ENCODE results near the gene ANGPTL5. TPM values are rescaled to one million over a fixed set of nuclear protein-coding genes. Genes with fewer than 3 reads are reported as not detected.

The ANGPTL5 gene
- total RNA-seq, 2 experiments from 2014 or later, result not detected

- TF ChIP-seq CTCF (IDR thresholded peaks at IDR 0.05), result no peak
- H3K36me3 Mint-ChIP-seq (ENCODE audit: low read depth), result no peaks in the 10 kb centered on the region
- no peaks in the 10 kb centered on the region for H3K4me1 Mint-ChIP-seq (ENCODE audit: low read depth)
- DNase-seq, result no peak
- CTCF ChIA-PET, result interaction anchor here (1.4 to 2.3 kb wide), 2 partner anchors 29 to 47 kb away, joined by 5 to 6 read pairs; no protein-coding TSS in a partner anchor
- intact Hi-C loops (cut with micrococcal nuclease), result no loop called here
- ATAC-seq, result no peak
- H3K9me3 Mint-ChIP-seq, result no peaks in the 10 kb centered on the region
- POLR2A ChIA-PET, result no interaction called here
- H3K27me3 Mint-ChIP-seq, result peaks cover 9% of the 10 kb centered on the region
- H3K27ac Mint-ChIP-seq, result no peak overlapping the region
- no peak overlapping the region for H3K4me3 Mint-ChIP-seq
Observed at GRCh38 chr11:101907815-101908214, 8.5 kb downstream of the ANGPTL5 start.

- intact Hi-C loops (cut with micrococcal nuclease), result no loop called here
- peaks cover 16% of the 10 kb centered on the region for H3K27me3 Mint-ChIP-seq
Observed at GRCh38 chr11:101894505-101894904, 21.8 kb downstream of the ANGPTL5 start.

GRCh38 chr11:101889767-101890166 is 26.6 kb downstream of the ANGPTL5 start:
- no peak for DNase-seq
- H3K4me3 Mint-ChIP-seq, result no peak overlapping the region
- intact Hi-C loops (cut with micrococcal nuclease), result no loop called here
- no peak overlapping the region for H3K27ac Mint-ChIP-seq
- TF ChIP-seq CTCF (IDR thresholded peaks at IDR 0.05), result no peak
- no peak for ATAC-seq
- peaks cover 7% of the 10 kb centered on the region for H3K27me3 Mint-ChIP-seq
- no peaks in the 10 kb centered on the region for H3K36me3 Mint-ChIP-seq (ENCODE audit: low read depth)
- no peaks in the 10 kb centered on the region for H3K4me1 Mint-ChIP-seq (ENCODE audit: low read depth)
- ChIA-PET POLR2A (no interaction called here), CTCF (no interaction called here)
- H3K9me3 Mint-ChIP-seq, result no peaks in the 10 kb centered on the region

More at GRCh38 chr11:101894505-101894904, 21.8 kb downstream of the ANGPTL5 start:
- H3K4me3 Mint-ChIP-seq, result no peak overlapping the region
- H3K9me3 Mint-ChIP-seq, result no peaks in the 10 kb centered on the region
- DNase-seq, result no peak
- H3K36me3 Mint-ChIP-seq (ENCODE audit: low read depth), result no peaks in the 10 kb centered on the region
- no peaks in the 10 kb centered on the region for H3K4me1 Mint-ChIP-seq (ENCODE audit: low read depth)
- ATAC-seq, result no peak
- TF ChIP-seq CTCF (IDR thresholded peaks at IDR 0.05), result no peak
- CTCF ChIA-PET, result no interaction called here
- POLR2A ChIA-PET, result no interaction called here
- H3K27ac Mint-ChIP-seq, result no peak overlapping the region

GRCh38 chr11:101885631-101886030 is 30.7 kb downstream of the ANGPTL5 start:
- H3K36me3 Mint-ChIP-seq (ENCODE audit: low read depth), result no peaks in the 10 kb centered on the region
- peaks cover 17% of the 10 kb centered on the region for H3K27me3 Mint-ChIP-seq
- DNase-seq (no peak), ATAC-seq (no peak)
- ChIA-PET CTCF (interaction anchor here (1.0 to 2.1 kb wide), 3 partner anchors 24 to 122 kb away, joined by 3 to 7 read pairs (median 3); no protein-coding TSS in a partner anchor), POLR2A (no interaction called here)
- H3K27ac Mint-ChIP-seq, result no peak overlapping the region
- no peaks in the 10 kb centered on the region for H3K4me1 Mint-ChIP-seq (ENCODE audit: low read depth)
- no peak overlapping the region for H3K4me3 Mint-ChIP-seq
- H3K9me3 Mint-ChIP-seq, result no peaks in the 10 kb centered on the region
- intact Hi-C loops (cut with micrococcal nuclease), result no loop called here
- no peak for TF ChIP-seq CTCF (IDR thresholded peaks at IDR 0.05)

GRCh38 chr11:101881586-101881985 is 34.7 kb downstream of the ANGPTL5 start:
- no peak for TF ChIP-seq CTCF (IDR thresholded peaks at IDR 0.05)
- no peak overlapping the region for H3K4me3 Mint-ChIP-seq
- no peak for DNase-seq
- H3K9me3 Mint-ChIP-seq, result no peaks in the 10 kb centered on the region
- no peak overlapping the region for H3K27ac Mint-ChIP-seq
- CTCF ChIA-PET, result no interaction called here
- peaks cover 31% of the 10 kb centered on the region for H3K27me3 Mint-ChIP-seq
- POLR2A ChIA-PET, result interaction anchor here (1.4 kb wide), 1 partner anchor 21 kb away, joined by 4 read pairs; no protein-coding TSS in a partner anchor
- H3K36me3 Mint-ChIP-seq (ENCODE audit: low read depth), result no peaks in the 10 kb centered on the region
- H3K4me1 Mint-ChIP-seq (ENCODE audit: low read depth), result no peaks in the 10 kb centered on the region
- intact Hi-C loops (cut with micrococcal nuclease), result no loop called here
- ATAC-seq, result no peak

Data from activated CD8-positive, alpha-beta T cell treated with anti-CD3 and anti-CD28 coated beads for 36 hours (primary cell).